Neural progenitor cell (in vitro differentiated cells): ENCODE results near the gene CHD9NB. TPM values are rescaled to one million over a fixed set of nuclear protein-coding genes. Genes with fewer than 3 reads are reported as not detected.

ENCODE experiments used
- DNase-seq: peaks from one replicate; pipeline ENCODE4 v3.0.0-alpha.2; 2016; ENCODE audit warnings: low spot score
- H2AFZ ChIP-seq: fragments of 200-600 bp; sonication (generic); replicated peaks from 2 replicates; pipeline ENCODE4 v1.6.1; 2016; ENCODE audit warnings: antibody characterized with exemption
- H3F3A ChIP-seq: fragments of 200-600 bp; sonication (generic); 2 replicates; pipeline ENCODE4 v1.6.1; 2016; ENCODE audit warnings: antibody characterized with exemption, low read depth
- H3K27ac ChIP-seq: fragments of 200-600 bp; sonication (generic); 2 replicates; pipeline ENCODE4 v1.5.1; 2016; ENCODE audit warnings: mild to moderate bottlenecking
- H3K27me3 ChIP-seq: fragments of 200-600 bp; sonication (generic); 2 replicates; pipeline ENCODE4 v1.6.1; 2016; ENCODE audit warnings: mild to moderate bottlenecking, moderate library complexity
- H3K36me3 ChIP-seq: fragments of 200-600 bp; sonication (generic); 2 replicates; pipeline ENCODE4 v1.5.1; 2016
- H3K4me1 ChIP-seq: fragments of 200-600 bp; sonication (generic); 2 replicates; pipeline ENCODE4 v1.6.1; 2016; ENCODE audit warnings: mixed run types
- H3K4me2 ChIP-seq: fragments of 200-600 bp; sonication (generic); 2 replicates; pipeline ENCODE4 v1.6.1; 2016
- H3K4me3 ChIP-seq: fragments of 200-600 bp; sonication (generic); 2 replicates; pipeline ENCODE4 v1.5.1; 2016
- H3K79me2 ChIP-seq: fragments of 200-600 bp; sonication (generic); 2 replicates; pipeline ENCODE4 v1.6.1; 2016; ENCODE audit warnings: low read depth
- H3K9ac ChIP-seq: fragments of 200-600 bp; sonication (generic); 2 replicates; pipeline ENCODE4 v1.6.1; 2016
- H3K9me3 ChIP-seq: fragments of 200-600 bp; sonication (generic); 2 replicates; pipeline ENCODE4 v1.5.1; 2016; ENCODE audit warnings: low read depth
- H4K20me1 ChIP-seq: fragments of 200-600 bp; sonication (generic); 2 replicates; pipeline ENCODE4 v1.6.1; 2016; ENCODE audit warnings: low read depth
- H3K27ac Mint-ChIP-seq: 3 replicates; pipeline ENCODE4 v1.8.0; 2021; ENCODE audit warnings: mixed read lengths
- H3K27me3 Mint-ChIP-seq: 2 replicates; pipeline ENCODE4 v1.8.0; 2022; ENCODE audit warnings: low read depth, mild to moderate bottlenecking, inconsistent platforms, moderate library complexity, mixed read lengths; ENCODE audit not compliant: insufficient read depth
- H3K36me3 Mint-ChIP-seq: 3 replicates; pipeline ENCODE4 v1.8.0; 2021; ENCODE audit warnings: mixed read lengths
- H3K4me1 Mint-ChIP-seq: 3 replicates; pipeline ENCODE4 v1.8.0; 2021; ENCODE audit warnings: mixed read lengths
- H3K4me3 Mint-ChIP-seq: 3 replicates; pipeline ENCODE4 v1.8.0; 2021; ENCODE audit warnings: mild to moderate bottlenecking, moderate library complexity, mixed read lengths
- H3K9me3 Mint-ChIP-seq: 3 replicates; pipeline ENCODE4 v1.8.0; 2020; ENCODE audit warnings: mixed read lengths
- EZH2 ChIP-seq: fragments of 200-600 bp; sonication (generic); IDR thresholded peaks from 2 replicates; pipeline ENCODE4 v1.6.1; 2017; ENCODE audit warnings: antibody characterized with exemption, mild to moderate bottlenecking, moderate library complexity
- EZH2phosphoT487 ChIP-seq: fragments of 200-600 bp; sonication (generic); IDR thresholded peaks from 2 replicates; pipeline ENCODE4 v1.6.1; 2017; ENCODE audit warnings: antibody characterized with exemption
- total RNA-seq: library from RNA; depleted of rRNA; stranded (reverse); fragments of >200 nt; gene quantifications from 2 replicates; pipeline ENCODE4 v1.2.3, GENCODE V29; 2015; ENCODE audit warnings: low replicate concordance
- TF ChIP-seq, protein P1 (sequence below): fragments of 200-600 bp; sonication (generic); IDR thresholded peaks from 2 replicates; pipeline ENCODE4 v1.5.1; 2017; ENCODE audit warnings: antibody characterized with exemption, mild to moderate bottlenecking

CHD9NB gene
- total RNA-seq, 1 donor from 2014 or later, result 4.1 TPM

DNA sequence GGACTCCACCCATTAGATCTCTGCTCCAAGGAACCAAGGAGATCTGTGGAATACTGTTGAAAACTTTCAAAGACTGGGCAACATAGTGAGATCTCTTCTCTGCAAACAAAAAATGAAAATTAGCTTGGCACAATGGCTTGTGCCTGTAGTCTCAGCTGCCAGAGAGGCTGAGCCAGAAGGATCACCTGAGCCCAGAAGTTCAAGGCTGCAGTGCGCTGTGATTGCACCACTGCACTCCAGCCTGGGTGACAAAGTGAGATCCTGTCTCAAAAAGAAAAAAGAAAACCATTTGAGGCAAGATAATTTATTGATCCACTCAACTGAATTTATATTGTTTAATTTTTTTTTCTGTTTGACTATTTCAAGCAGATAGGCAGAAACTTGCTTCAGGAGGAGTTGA, 54.8 kb downstream of the CHD9NB start:
- H3K9me3 Mint-ChIP-seq, result peaks cover 2% of the 10 kb centered on the region

DNA sequence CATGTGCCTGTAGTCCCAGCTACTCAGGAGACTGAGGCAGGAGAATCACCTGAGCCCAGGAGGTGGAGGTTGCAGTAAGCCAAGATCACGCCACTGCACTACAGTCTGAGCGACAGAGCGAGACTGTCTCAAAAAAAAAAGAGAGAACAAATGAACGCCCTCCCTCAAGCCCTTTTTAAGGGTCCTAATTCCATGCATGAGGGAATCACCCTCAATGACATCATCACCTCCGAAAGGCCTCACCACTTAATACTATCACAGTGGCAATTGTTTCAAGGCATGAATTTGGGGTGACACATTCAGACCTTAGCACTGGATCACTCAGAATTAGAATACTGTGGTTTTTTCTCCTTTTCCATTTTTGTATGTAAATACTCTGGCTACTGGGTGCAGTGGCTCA, 57.8 kb downstream of the CHD9NB start:
- H3K27ac Mint-ChIP-seq, result no peak overlapping the region
- Histone ChIP-seq H3K27me3 (no peaks in the 10 kb centered on the region), H3K9ac (no peak overlapping the region), H3K4me1 (no peaks in the 10 kb centered on the region), H3K36me3 (no peaks in the 10 kb centered on the region), H3K4me3 (no peak overlapping the region), H2AFZ (no peak overlapping the region), H3F3A (no peaks in the 10 kb centered on the region), H3K27ac (no peak overlapping the region), H3K9me3 (no peaks in the 10 kb centered on the region), H3K79me2 (no peaks in the 10 kb centered on the region), H3K4me2 (no peak overlapping the region), H4K20me1 (no peaks in the 10 kb centered on the region)
- H3K4me3 Mint-ChIP-seq, result no peak overlapping the region
- no peaks in the 10 kb centered on the region for H3K36me3 Mint-ChIP-seq
- H3K27me3 Mint-ChIP-seq, result no peaks in the 10 kb centered on the region
- no peak for TF ChIP-seq EZH2phosphoT487
- TF ChIP-seq, protein P1, sequence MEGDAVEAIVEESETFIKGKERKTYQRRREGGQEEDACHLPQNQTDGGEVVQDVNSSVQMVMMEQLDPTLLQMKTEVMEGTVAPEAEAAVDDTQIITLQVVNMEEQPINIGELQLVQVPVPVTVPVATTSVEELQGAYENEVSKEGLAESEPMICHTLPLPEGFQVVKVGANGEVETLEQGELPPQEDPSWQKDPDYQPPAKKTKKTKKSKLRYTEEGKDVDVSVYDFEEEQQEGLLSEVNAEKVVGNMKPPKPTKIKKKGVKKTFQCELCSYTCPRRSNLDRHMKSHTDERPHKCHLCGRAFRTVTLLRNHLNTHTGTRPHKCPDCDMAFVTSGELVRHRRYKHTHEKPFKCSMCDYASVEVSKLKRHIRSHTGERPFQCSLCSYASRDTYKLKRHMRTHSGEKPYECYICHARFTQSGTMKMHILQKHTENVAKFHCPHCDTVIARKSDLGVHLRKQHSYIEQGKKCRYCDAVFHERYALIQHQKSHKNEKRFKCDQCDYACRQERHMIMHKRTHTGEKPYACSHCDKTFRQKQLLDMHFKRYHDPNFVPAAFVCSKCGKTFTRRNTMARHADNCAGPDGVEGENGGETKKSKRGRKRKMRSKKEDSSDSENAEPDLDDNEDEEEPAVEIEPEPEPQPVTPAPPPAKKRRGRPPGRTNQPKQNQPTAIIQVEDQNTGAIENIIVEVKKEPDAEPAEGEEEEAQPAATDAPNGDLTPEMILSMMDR, result no peak
- TF ChIP-seq EZH2, result no peak
- H3K9me3 Mint-ChIP-seq, result peaks cover 2% of the 10 kb centered on the region
- H3K4me1 Mint-ChIP-seq, result peaks cover 5% of the 10 kb centered on the region
- DNase-seq, result no peak

More for the DNA sequence above, 54.8 kb downstream of the CHD9NB start:
- H3K27me3 ChIP-seq, result no peaks in the 10 kb centered on the region
- no peak overlapping the region for H2AFZ ChIP-seq
- no peak overlapping the region for H3K4me2 ChIP-seq
- H3K4me3 ChIP-seq, result no peak overlapping the region
- H3K4me3 Mint-ChIP-seq, result no peak overlapping the region
- no peaks in the 10 kb centered on the region for H3K27me3 Mint-ChIP-seq
- H3K36me3 Mint-ChIP-seq, result no peaks in the 10 kb centered on the region
- no peaks in the 10 kb centered on the region for H3K36me3 ChIP-seq
- no peaks in the 10 kb centered on the region for H3K9me3 ChIP-seq
- H3F3A ChIP-seq, result no peaks in the 10 kb centered on the region
- H3K9ac ChIP-seq, result no peak overlapping the region
- H3K4me1 Mint-ChIP-seq, result peaks cover 4% of the 10 kb centered on the region
- H3K27ac Mint-ChIP-seq, result no peak overlapping the region
- H4K20me1 ChIP-seq, result no peaks in the 10 kb centered on the region
- no peaks in the 10 kb centered on the region for H3K79me2 ChIP-seq
- no peak for DNase-seq
- H3K4me1 ChIP-seq, result no peaks in the 10 kb centered on the region
- TF ChIP-seq, protein P1, result no peak
- TF ChIP-seq EZH2phosphoT487 (no peak), EZH2 (no peak)
- no peak overlapping the region for H3K27ac ChIP-seq

DNA sequence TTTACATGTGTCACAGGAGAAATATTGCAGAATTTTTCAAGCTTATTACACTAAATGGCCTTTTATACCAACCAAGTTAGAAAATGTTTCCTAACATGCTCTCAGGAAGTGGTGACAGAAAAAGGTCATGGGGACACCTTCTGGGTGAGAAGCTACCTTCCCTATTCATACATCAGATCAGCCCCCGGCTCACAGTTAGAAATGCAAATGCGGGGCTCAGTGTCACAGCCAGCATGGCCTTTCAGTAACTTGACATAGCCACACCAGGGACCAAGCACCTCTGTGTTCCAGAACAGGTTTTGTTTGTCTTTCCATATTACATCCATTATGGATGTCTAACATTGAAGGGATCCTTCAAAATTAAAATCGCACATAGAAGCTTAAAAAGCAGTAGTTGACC, 59.5 kb downstream of the CHD9NB start:
- Histone ChIP-seq H3K4me1 (no peaks in the 10 kb centered on the region), H3K4me3 (no peak overlapping the region), H3K9me3 (no peaks in the 10 kb centered on the region), H3K79me2 (no peaks in the 10 kb centered on the region), H3K36me3 (no peaks in the 10 kb centered on the region), H2AFZ (no peak overlapping the region), H3K27me3 (no peaks in the 10 kb centered on the region), H3K4me2 (no peak overlapping the region), H3K27ac (no peak overlapping the region), H3F3A (no peaks in the 10 kb centered on the region), H3K9ac (no peak overlapping the region), H4K20me1 (no peaks in the 10 kb centered on the region)
- DNase-seq, result no peak
- no peak overlapping the region for H3K27ac Mint-ChIP-seq
- H3K4me1 Mint-ChIP-seq, result peaks cover 5% of the 10 kb centered on the region
- TF ChIP-seq EZH2phosphoT487, result no peak
- TF ChIP-seq, protein P1, result no peak
- TF ChIP-seq EZH2, result no peak
- H3K9me3 Mint-ChIP-seq, result no peaks in the 10 kb centered on the region
- H3K4me3 Mint-ChIP-seq, result no peak overlapping the region
- no peaks in the 10 kb centered on the region for H3K27me3 Mint-ChIP-seq
- H3K36me3 Mint-ChIP-seq, result no peaks in the 10 kb centered on the region
